GM23248 (cell line): ENCODE data around the gene POLL. TPM values are rescaled to one million over a fixed set of nuclear protein-coding genes. Genes with fewer than 3 reads are reported as not detected.

Source experiments
- DNase-seq: peaks from one replicate; pipeline ENCODE4 v3.0.0-alpha.2; 2015
- H2AFZ ChIP-seq: fragments of 200-600 bp; sonication (generic); 2 replicates; pipeline ENCODE4 v1.6.1; 2016; ENCODE audit warnings: antibody characterized with exemption
- H3F3A ChIP-seq: fragments of 200-600 bp; sonication (generic); 2 replicates; pipeline ENCODE4 v1.6.1; 2016; ENCODE audit warnings: mild to moderate bottlenecking, antibody characterized with exemption, mixed run types; ENCODE audit not compliant: insufficient read depth
- H3K27ac ChIP-seq: fragments of 200-600 bp; sonication (generic); 2 replicates; pipeline ENCODE4 v1.5.1; 2016; ENCODE audit warnings: mild to moderate bottlenecking
- H3K27me3 ChIP-seq: fragments of 200-600 bp; sonication (generic); replicated peaks from 2 replicates; pipeline ENCODE4 v1.6.1; 2016; ENCODE audit warnings: mild to moderate bottlenecking; ENCODE audit not compliant: insufficient read depth
- H3K36me3 ChIP-seq: fragments of 200-600 bp; sonication (generic); 2 replicates; pipeline ENCODE4 v1.6.1; 2016; ENCODE audit warnings: low read depth, mild to moderate bottlenecking
- H3K4me1 ChIP-seq: fragments of 200-600 bp; sonication (generic); 2 replicates; pipeline ENCODE4 v1.6.1; 2016; ENCODE audit warnings: mild to moderate bottlenecking; ENCODE audit not compliant: insufficient read depth
- H3K4me2 ChIP-seq: fragments of 200-600 bp; sonication (generic); one replicate; pipeline ENCODE4 v1.6.1; 2016; ENCODE audit warnings: mild to moderate bottlenecking; ENCODE audit not compliant: unreplicated experiment
- H3K4me3 ChIP-seq: fragments of 200-600 bp; sonication (generic); 2 replicates; pipeline ENCODE4 v1.5.1; 2016; ENCODE audit warnings: mild to moderate bottlenecking
- H3K79me2 ChIP-seq: fragments of 200-600 bp; sonication (generic); 2 replicates; pipeline ENCODE4 v1.6.1; 2016; ENCODE audit warnings: mild to moderate bottlenecking; ENCODE audit not compliant: insufficient read depth
- H3K9ac ChIP-seq: fragments of 200-600 bp; sonication (generic); 2 replicates; pipeline ENCODE4 v1.6.1; 2016; ENCODE audit warnings: mild to moderate bottlenecking
- H3K9me2 ChIP-seq: fragments of 200-600 bp; sonication (generic); 2 replicates; pipeline ENCODE4 v1.6.1; 2016; ENCODE audit warnings: mixed run types, mild to moderate bottlenecking, moderate library complexity; ENCODE audit not compliant: insufficient read depth
- H3K9me3 ChIP-seq: fragments of 200-600 bp; sonication (generic); one replicate; pipeline ENCODE4 v1.6.1; 2017; ENCODE audit warnings: low read depth
- H4K20me1 ChIP-seq: fragments of 200-600 bp; sonication (generic); 2 replicates; pipeline ENCODE4 v1.6.0; 2016; ENCODE audit not compliant: insufficient read depth
- EZH2 ChIP-seq: fragments of 200-600 bp; sonication (generic); IDR thresholded peaks from 2 replicates; pipeline ENCODE4 v1.6.1; 2018; ENCODE audit warnings: antibody characterized with exemption, mild to moderate bottlenecking; ENCODE audit not compliant: insufficient read depth, poor library complexity, severe bottlenecking
- EZH2phosphoT487 ChIP-seq: fragments of 200-600 bp; sonication (generic); IDR thresholded peaks from 2 replicates; pipeline ENCODE4 v1.6.1; 2018; ENCODE audit warnings: antibody characterized with exemption, moderate library complexity, mild to moderate bottlenecking, low read depth; ENCODE audit not compliant: insufficient read depth
- WGBS, 2 experiments: methylation state at CpG; one replicate each; pipeline ENCODE4 v1.1.6; 2015 to 2017; ENCODE audit warnings: low lambda C conversion rate in 2 of 2, low coverage in 1 of 2; ENCODE audit errors: missing lambda C conversion rate in 2 of 2; 5-methylcytosine and 5-hydroxymethylcytosine counted together
- in situ Hi-C: fragments of 300-500 bp; cut with MboI; formaldehyde crosslinking; loops from 2 replicates; pipeline ENCODE4 v1.15.0; 2020
- polyA plus RNA-seq: library from polyadenylated mRNA; unstranded; fragments of >200 nt; fragmentation: Nextera tagmentation; extraction: Ambion mirVana; gene quantifications from 2 replicates; pipeline ENCODE4 v1.2.1, GENCODE V29; 2016
- total RNA-seq: library from RNA; depleted of rRNA; stranded (reverse); fragments of >200 nt; shearing (Covaris generic); gene quantifications from 2 replicates; pipeline ENCODE4 v1.2.3, GENCODE V29; 2014

The POLL gene
- total and polyA plus RNA-seq, 2 experiments from 2014 or later: 12.1 to 13.1 TPM

- Histone ChIP-seq H2AFZ (no peak overlapping the region), H3K27ac (no peak overlapping the region), H3K4me3 (no peak overlapping the region), H4K20me1 (no peaks in the 10 kb centered on the region), H3K27me3 (peaks cover 7% of the 10 kb centered on the region; the same call in 1 of the 2 replicates), H3K4me1 (no peaks in the 10 kb centered on the region), H3K9ac (no peak overlapping the region), H3K79me2 (no peaks in the 10 kb centered on the region), H3K9me2 (no peaks in the 10 kb centered on the region), H3K4me2 (no peak overlapping the region), H3K36me3 (no peaks in the 10 kb centered on the region), H3K9me3 (no peaks in the 10 kb centered on the region), H3F3A (no peaks in the 10 kb centered on the region)
- TF ChIP-seq EZH2 (no peak), EZH2phosphoT487 (no peak)
- in situ Hi-C loops: no loop called here
- WGBS, 2 experiments: 75 to 78% methylated on average over 25 of the region's 25 CpGs
- DNase-seq: no peak
These were observed 13.9 kb downstream of the POLL start for GRCh38 chr10:101573885-101574753.

- H3K4me2 ChIP-seq: no peak overlapping the region
- no peaks in the 10 kb centered on the region for H3F3A ChIP-seq
- TF ChIP-seq EZH2 (no peak), EZH2phosphoT487 (no peak)
- in situ Hi-C loops: no loop called here
- H3K9me2 ChIP-seq: no peaks in the 10 kb centered on the region
- no peaks in the 10 kb centered on the region for H4K20me1 ChIP-seq
- no peaks in the 10 kb centered on the region for H3K9me3 ChIP-seq
- no peak overlapping the region for H3K27ac ChIP-seq
- no peak overlapping the region for H2AFZ ChIP-seq
- H3K79me2 ChIP-seq: no peaks in the 10 kb centered on the region
- peaks cover 9% of the 10 kb centered on the region for H3K27me3 ChIP-seq
- no peak overlapping the region for H3K4me3 ChIP-seq
- no peak overlapping the region for H3K9ac ChIP-seq
- 76 to 80% methylated on average over 2 of the region's 2 CpGs for WGBS, 2 experiments
- DNase-seq: no peak
- H3K4me1 ChIP-seq: no peaks in the 10 kb centered on the region
- H3K36me3 ChIP-seq: no peaks in the 10 kb centered on the region
These were observed 15.3 kb downstream of the POLL start for GRCh38 chr10:101572785-101573184.

DNA sequence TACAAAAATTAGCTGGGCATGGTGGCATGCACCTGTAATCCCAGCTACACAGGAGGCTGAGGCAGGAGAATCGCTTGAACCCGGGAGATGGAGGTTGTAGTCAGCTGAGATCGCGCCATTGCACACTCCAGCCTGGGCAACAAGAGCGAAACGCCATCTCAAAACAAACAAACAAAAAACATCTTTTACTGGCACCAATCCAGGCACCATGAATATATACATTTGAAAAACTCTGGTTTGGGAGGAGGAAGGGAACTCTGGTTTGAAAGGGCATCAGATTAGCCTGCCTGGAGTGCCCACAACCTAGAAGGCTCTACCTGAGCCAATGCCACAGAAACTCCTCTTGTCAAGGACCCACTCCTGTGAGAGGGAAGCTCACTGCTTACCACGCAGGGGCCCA, 15.9 kb downstream of the POLL start:
- 83 to 85% methylated on average over 7 of the region's 7 CpGs for WGBS, 2 experiments
- in situ Hi-C loops: no loop called here
- TF ChIP-seq EZH2: no peak
- TF ChIP-seq EZH2phosphoT487: no peak
- no peak for DNase-seq
- no peaks in the 10 kb centered on the region for H3K9me2 ChIP-seq
- peaks cover 15% of the 10 kb centered on the region for H3K27me3 ChIP-seq
- no peaks in the 10 kb centered on the region for H4K20me1 ChIP-seq
- H3K9me3 ChIP-seq: no peaks in the 10 kb centered on the region
- no peak overlapping the region for H3K9ac ChIP-seq
- no peaks in the 10 kb centered on the region for H3K79me2 ChIP-seq
- no peaks in the 10 kb centered on the region for H3F3A ChIP-seq
- H3K36me3 ChIP-seq: no peaks in the 10 kb centered on the region
- H3K27ac ChIP-seq: no peak overlapping the region
- H3K4me3 ChIP-seq: no peak overlapping the region
- H2AFZ ChIP-seq: no peak overlapping the region
- H3K4me2 ChIP-seq: no peak overlapping the region
- no peaks in the 10 kb centered on the region for H3K4me1 ChIP-seq

- no peak for DNase-seq
- TF ChIP-seq EZH2 (no peak), EZH2phosphoT487 (no peak)
- Histone ChIP-seq H3F3A (no peaks in the 10 kb centered on the region), H3K9me3 (no peaks in the 10 kb centered on the region), H3K9ac (no peak overlapping the region), H4K20me1 (no peaks in the 10 kb centered on the region), H3K4me1 (no peaks in the 10 kb centered on the region), H3K27ac (no peak overlapping the region), H2AFZ (no peak overlapping the region; the same call in 1 of the 2 replicates), H3K36me3 (no peaks in the 10 kb centered on the region), H3K27me3 (peaks cover 18% of the 10 kb centered on the region), H3K4me3 (no peak overlapping the region), H3K9me2 (no peaks in the 10 kb centered on the region), H3K79me2 (no peaks in the 10 kb centered on the region), H3K4me2 (no peak overlapping the region)
- 68 to 69% methylated on average over 8 of the region's 8 CpGs for WGBS, 2 experiments
- in situ Hi-C loops: no loop called here
These were observed 16.7 kb downstream of the POLL start for GRCh38 chr10:101571271-101571925.
